Vagina (tissue), 2 donors: Measurements from ENCODE around the gene USP53. TPM values are rescaled to one million over a fixed set of nuclear protein-coding genes. Genes with fewer than 3 reads are reported as not detected.
"Not testable (repeated sequence)": the region's sequence is repeated elsewhere in the genome, so short reads cannot be mapped to it uniquely, and the experiment has no call there.

Experiments used
- DNase-seq, 2 donors: peaks; one replicate each; pipeline ENCODE4 v3.0.0-alpha.2; 2017; ENCODE audit errors: extremely low spot score in 2 of 2
- H3K27ac ChIP-seq: fragments of 200-600 bp; sonication (generic); one replicate; pipeline ENCODE4 v1.5.1; 2019
- H3K27me3 ChIP-seq: fragments of 200-600 bp; sonication (generic); one replicate; pipeline ENCODE4 v1.5.1; 2019
- H3K36me3 ChIP-seq, 2 donors: fragments of 200-600 bp; sonication (generic); one replicate each; pipeline ENCODE4 v1.5.1; 2017 to 2019
- H3K4me1 ChIP-seq: fragments of 200-600 bp; sonication (generic); one replicate; pipeline ENCODE4 v1.5.1; 2019
- H3K4me3 ChIP-seq, 2 donors: fragments of 200-600 bp; sonication (generic); 1 replicate in 1 of 2; 2 replicates in 1 of 2; pipeline ENCODE4 v1.5.1; 2016 to 2019
- H3K9me3 ChIP-seq: fragments of 200-600 bp; sonication (generic); one replicate; pipeline ENCODE4 v1.5.1; 2019
- CTCF ChIP-seq, 3 experiments: fragments of 450-650 bp in 2 of 3; fragments of 200-600 bp in 1 of 3; sonication (generic) in 1 of 3; IDR thresholded peaks; one replicate each; pipeline ENCODE4 v1.5.1; 2017 to 2019; ENCODE audit warnings: antibody characterized with exemption in 3 of 3, mild to moderate bottlenecking in 2 of 3, moderate library complexity in 2 of 3
- POLR2A ChIP-seq, 2 donors: fragments of 450-650 bp; IDR thresholded peaks; one replicate each; pipeline ENCODE4 v1.6.1; 2017; ENCODE audit warnings: antibody characterized with exemption in 2 of 2, mild to moderate bottlenecking in 2 of 2, moderate library complexity in 2 of 2
- POLR2AphosphoS5 ChIP-seq, 2 donors: sonication (generic); formaldehyde crosslinking; IDR thresholded peaks; one replicate each; pipeline ENCODE4 v1.9.0; 2017; ENCODE audit warnings: antibody characterized with exemption in 2 of 2, mild to moderate bottlenecking in 2 of 2, low read depth in 1 of 2; ENCODE audit not compliant: insufficient read depth in 1 of 2
- intact Hi-C: fragments of 100-400 bp; cut with DNase I; formaldehyde crosslinking; loops from one replicate; pipeline ENCODE4 v1.15.1; 2023
- total RNA-seq: library from RNA; depleted of rRNA; stranded (reverse); fragments of >200 nt; gene quantifications from one replicate; pipeline ENCODE4 v1.2.3, GENCODE V29; 2016

Gene USP53
- total RNA-seq, 1 donor from 2014 or later = 53.5 TPM

- no peak overlapping the region for H3K27ac ChIP-seq
- H3K4me1 ChIP-seq = peaks cover 14% of the 10 kb centered on the region
- H3K36me3 ChIP-seq = peaks cover 0 to 45% of the 10 kb centered on the region in 2 donors
- no peaks in the 10 kb centered on the region for H3K27me3 ChIP-seq
- no peak overlapping the region for H3K4me3 ChIP-seq
- TF ChIP-seq CTCF (IDR thresholded peaks at IDR 0.05) (no peak), POLR2AphosphoS5 (IDR thresholded peaks at IDR 0.05; ENCODE audit: insufficient read depth in 1 of 2, low read depth in 1 of 2) (no peak), POLR2A (IDR thresholded peaks at IDR 0.05) (no peak)
- intact Hi-C loops = no loop called here
- DNase-seq = no peak
- no peaks in the 10 kb centered on the region for H3K9me3 ChIP-seq
Measured at GRCh38 chr4:119243868-119244267, 31.4 kb downstream of the USP53 start.

GRCh38 chr4:119244344-119244743, 31.8 kb downstream of the USP53 start:
- no peak for TF ChIP-seq CTCF (IDR thresholded peaks at IDR 0.05)
- no peak for TF ChIP-seq POLR2AphosphoS5 (IDR thresholded peaks at IDR 0.05; ENCODE audit: insufficient read depth in 1 of 2, low read depth in 1 of 2)
- TF ChIP-seq POLR2A (IDR thresholded peaks at IDR 0.05) = no peak
- no peak overlapping the region for H3K27ac ChIP-seq
- H3K27me3 ChIP-seq = no peaks in the 10 kb centered on the region
- no peak for DNase-seq
- H3K4me3 ChIP-seq = no peak overlapping the region
- H3K36me3 ChIP-seq = peaks cover 0 to 45% of the 10 kb centered on the region in 2 donors
- peaks cover 14% of the 10 kb centered on the region for H3K4me1 ChIP-seq
- no peaks in the 10 kb centered on the region for H3K9me3 ChIP-seq
- intact Hi-C loops = no loop called here

GRCh38 chr4:119244832-119245231, 32.3 kb downstream of the USP53 start:
- H3K27me3 ChIP-seq = no peaks in the 10 kb centered on the region
- TF ChIP-seq POLR2A (IDR thresholded peaks at IDR 0.05) = no peak
- TF ChIP-seq CTCF (IDR thresholded peaks at IDR 0.05) = no peak
- no peak for TF ChIP-seq POLR2AphosphoS5 (IDR thresholded peaks at IDR 0.05; ENCODE audit: insufficient read depth in 1 of 2, low read depth in 1 of 2)
- intact Hi-C loops = no loop called here
- H3K36me3 ChIP-seq = peaks cover 0 to 41% of the 10 kb centered on the region in 2 donors
- no peak for DNase-seq
- H3K27ac ChIP-seq = no peak overlapping the region
- peaks cover 14% of the 10 kb centered on the region for H3K4me1 ChIP-seq
- no peaks in the 10 kb centered on the region for H3K9me3 ChIP-seq
- no peak overlapping the region for H3K4me3 ChIP-seq

GRCh38 chr4:119246177-119246733, 33.7 kb downstream of the USP53 start:
- Histone ChIP-seq H3K9me3 (no peaks in the 10 kb centered on the region), H3K4me1 (peaks cover 14% of the 10 kb centered on the region), H3K27ac (no peak overlapping the region), H3K27me3 (no peaks in the 10 kb centered on the region), H3K36me3 (peaks cover 0 to 43% of the 10 kb centered on the region in 2 donors), H3K4me3 (no peak overlapping the region)
- DNase-seq = no peak
- intact Hi-C loops = no loop called here
- no peak for TF ChIP-seq POLR2AphosphoS5 (IDR thresholded peaks at IDR 0.05; ENCODE audit: insufficient read depth in 1 of 2, low read depth in 1 of 2)
- no peak for TF ChIP-seq POLR2A (IDR thresholded peaks at IDR 0.05)

GRCh38 chr4:119251037-119251436, 38.5 kb downstream of the USP53 start:
- H3K4me1 ChIP-seq, H3K27me3 ChIP-seq, intact Hi-C loops, H3K27ac ChIP-seq, DNase-seq, H3K9me3 ChIP-seq, H3K4me3 ChIP-seq: not testable (repeated sequence)
- peaks cover 0 to 72% of the 10 kb centered on the region in 2 donors for H3K36me3 ChIP-seq

- H3K4me1 ChIP-seq, H3K9me3 ChIP-seq, H3K4me3 ChIP-seq, H3K27ac ChIP-seq, DNase-seq, H3K27me3 ChIP-seq, intact Hi-C loops: not testable (repeated sequence)
- H3K36me3 ChIP-seq = peaks cover 0 to 63% of the 10 kb centered on the region in 2 donors
Measured at GRCh38 chr4:119255223-119255622, 42.7 kb downstream of the USP53 start.
